GM23338 (cell line): Measurements from ENCODE around the gene MFSD11. TPM values are rescaled to one million over a fixed set of nuclear protein-coding genes. Genes with fewer than 3 reads are reported as not detected.
A peak's percentile ranks its signal among the peaks of the same experiment; 100 is the strongest.

Experiments
- ATAC-seq: fragments of 200-7000 bp; cut with Tn5 transposase; 3 replicates; pipeline ENCODE4 v1.9.1; 2020
- DNase-seq: peaks from one replicate; pipeline ENCODE4 v3.0.0-alpha.2; 2015; ENCODE audit warnings: low spot score
- H2AFZ ChIP-seq: fragments of 200-600 bp; sonication (generic); 2 replicates; pipeline ENCODE4 v1.8.0; 2016; ENCODE audit warnings: antibody characterized with exemption, mild to moderate bottlenecking, moderate library complexity
- H3F3A ChIP-seq: fragments of 200-600 bp; sonication (generic); replicated peaks from 2 replicates; pipeline ENCODE4 v1.8.0; 2017; ENCODE audit warnings: antibody characterized with exemption, mixed run types, low read depth
- H3K27ac ChIP-seq: fragments of 200-600 bp; sonication (generic); 2 replicates; pipeline ENCODE4 v1.6.1; 2016; ENCODE audit warnings: low read depth
- H3K27me3 ChIP-seq: fragments of 200-600 bp; sonication (generic); 2 replicates; pipeline ENCODE4 v1.8.0; 2016; ENCODE audit warnings: mild to moderate bottlenecking, mixed run types, moderate library complexity; ENCODE audit not compliant: insufficient read depth
- H3K36me3 ChIP-seq: fragments of 200-600 bp; sonication (generic); 2 replicates; pipeline ENCODE4 v1.8.0; 2016; ENCODE audit warnings: mild to moderate bottlenecking; ENCODE audit not compliant: insufficient read depth
- H3K4me1 ChIP-seq: fragments of 200-600 bp; sonication (generic); 2 replicates; pipeline ENCODE4 v1.8.0; 2016; ENCODE audit warnings: mild to moderate bottlenecking, moderate library complexity; ENCODE audit not compliant: insufficient read depth
- H3K4me2 ChIP-seq: fragments of 200-600 bp; sonication (generic); 2 replicates; pipeline ENCODE4 v1.7.1; 2017; ENCODE audit warnings: mixed run types
- H3K4me3 ChIP-seq: fragments of 200-600 bp; sonication (generic); 2 replicates; pipeline ENCODE4 v1.6.1; 2016; ENCODE audit warnings: mixed run types
- H3K79me2 ChIP-seq: fragments of 200-600 bp; sonication (generic); replicated peaks from 2 replicates; pipeline ENCODE4 v1.8.0; 2017; ENCODE audit warnings: mild to moderate bottlenecking; ENCODE audit not compliant: insufficient read depth
- H3K9me2 ChIP-seq: fragments of 200-600 bp; sonication (generic); 2 replicates; pipeline ENCODE4 v1.8.0; 2017; ENCODE audit not compliant: insufficient read depth
- H4K20me1 ChIP-seq: fragments of 200-600 bp; sonication (generic); replicated peaks from 2 replicates; pipeline ENCODE4 v1.8.0; 2017; ENCODE audit warnings: mild to moderate bottlenecking; ENCODE audit not compliant: insufficient read depth
- H3K27ac Mint-ChIP-seq: 2 replicates; pipeline ENCODE4 v1.8.0; 2020; ENCODE audit warnings: inconsistent platforms, mild to moderate bottlenecking, moderate library complexity, mixed read lengths
- H3K27me3 Mint-ChIP-seq: 3 replicates; pipeline ENCODE4 v1.8.0; 2022; ENCODE audit warnings: low read depth, mild to moderate bottlenecking, moderate library complexity, mixed read lengths, inconsistent platforms; ENCODE audit not compliant: insufficient read depth, poor library complexity
- H3K36me3 Mint-ChIP-seq: 3 replicates; pipeline ENCODE4 v1.8.0; 2021; ENCODE audit warnings: low read depth, mild to moderate bottlenecking, inconsistent platforms, moderate library complexity, mixed read lengths
- H3K4me1 Mint-ChIP-seq: 3 replicates; pipeline ENCODE4 v1.8.0; 2020; ENCODE audit warnings: mild to moderate bottlenecking, inconsistent platforms, mixed read lengths
- H3K4me3 Mint-ChIP-seq: 3 replicates; pipeline ENCODE4 v1.8.0; 2021; ENCODE audit warnings: moderate library complexity, mild to moderate bottlenecking, inconsistent platforms, mixed read lengths
- H3K9me3 Mint-ChIP-seq: 3 replicates; pipeline ENCODE4 v1.8.0; 2020; ENCODE audit warnings: moderate library complexity, mild to moderate bottlenecking, inconsistent platforms, mixed read lengths
- CTCF ChIP-seq, 2 experiments: fragments of 200-600 bp in 1 of 2; sonication (generic) in 1 of 2; conservative IDR thresholded peaks; 2 replicates each; pipeline versions ENCODE4 v1.5.1 to v1.6.1; 2016 to 2017; ENCODE audit warnings: antibody characterized with exemption in 2 of 2, low read depth in 2 of 2, mild to moderate bottlenecking in 2 of 2, moderate library complexity in 1 of 2
- ETS1 ChIP-seq: IDR thresholded peaks from 2 replicates; pipeline ENCODE4 v1.6.1; 2016; ENCODE audit warnings: antibody characterized with exemption
- EZH2 ChIP-seq: fragments of 200-600 bp; sonication (generic); IDR thresholded peaks from one replicate; pipeline ENCODE4 v1.8.0; 2017; ENCODE audit warnings: antibody characterized with exemption, mild to moderate bottlenecking, low read depth; ENCODE audit not compliant: unreplicated experiment
- NANOG ChIP-seq: IDR thresholded peaks from 2 replicates; pipeline ENCODE4 v1.6.1; 2016; ENCODE audit warnings: antibody characterized with exemption, borderline replicate concordance
- STAT1 ChIP-seq: IDR thresholded peaks from one replicate; pipeline ENCODE4 v1.6.1; 2016; ENCODE audit warnings: antibody characterized with exemption; ENCODE audit not compliant: unreplicated experiment
- ZNF114 ChIP-seq: fragments of 250-450 bp; sonication (Bioruptor Pico); IDR thresholded peaks from 2 replicates; pipeline ENCODE4 v1.5.0; 2020; ENCODE audit warnings: mild to moderate bottlenecking, moderate library complexity
- ZNF331 ChIP-seq: fragments of 250-450 bp; sonication (Bioruptor Pico); IDR thresholded peaks from 2 replicates; pipeline ENCODE4 v1.5.0; 2020; ENCODE audit warnings: low read depth, mild to moderate bottlenecking, moderate library complexity
- ZNF462 ChIP-seq: fragments of 250-450 bp; sonication (Bioruptor Pico); IDR thresholded peaks from 2 replicates; pipeline ENCODE4 v1.5.0; 2020; ENCODE audit warnings: mild to moderate bottlenecking, moderate library complexity
- polyA plus RNA-seq: library from polyadenylated mRNA; unstranded; fragments of >200 nt; fragmentation: Nextera tagmentation; extraction: Ambion mirVana; gene quantifications from 2 replicates; pipeline ENCODE4 v1.2.1, GENCODE V29; 2016
- total RNA-seq: library from RNA; depleted of rRNA; stranded (reverse); fragments of >200 nt; shearing (Covaris generic); gene quantifications from 2 replicates; pipeline ENCODE4 v1.2.3, GENCODE V29; 2014

MFSD11 gene
- total and polyA plus RNA-seq, 2 experiments from 2014 or later = 10.2 to 35.3 TPM

GRCh38 chr17:76734080-76734840 is 3.7 kb upstream of the MFSD11 start:
- H3F3A ChIP-seq = peaks cover 48% of the 10 kb centered on the region
- peaks cover 25% of the 10 kb centered on the region for H3K27me3 Mint-ChIP-seq
- H3K4me3 Mint-ChIP-seq = peak overlapping the region; percentile 99
- H3K79me2 ChIP-seq = peaks cover 63% of the 10 kb centered on the region
- H3K36me3 ChIP-seq = peaks cover 37% of the 10 kb centered on the region
- H3K27me3 ChIP-seq = no peaks in the 10 kb centered on the region
- H3K4me3 ChIP-seq = peak overlapping the region; percentile 97
- peaks cover 26% of the 10 kb centered on the region for H3K4me1 Mint-ChIP-seq
- peaks cover 12% of the 10 kb centered on the region; the same call in 1 of the 2 replicates for H3K4me1 ChIP-seq
- H3K9me3 Mint-ChIP-seq = peaks cover 9% of the 10 kb centered on the region; the same call in 2 of the 3 replicates
- H3K4me2 ChIP-seq = peak overlapping the region; percentile 99
- no peak for DNase-seq
- H3K9me2 ChIP-seq = no peaks in the 10 kb centered on the region
- H3K27ac ChIP-seq = peak overlapping the region; percentile 10; the same call in 1 of the 2 replicates
- H2AFZ ChIP-seq = no peak overlapping the region
- H3K27ac Mint-ChIP-seq = peak overlapping the region; percentile 83
- peaks cover 38% of the 10 kb centered on the region for H4K20me1 ChIP-seq
- no peak for TF ChIP-seq NANOG
- no peak for TF ChIP-seq ZNF331 (CRISPR knock-in tag)
- no peak for TF ChIP-seq CTCF (conservative IDR thresholded peaks at IDR 0.05; ENCODE audit: low read depth in 2 of 2)
- TF ChIP-seq ZNF114 (CRISPR knock-in tag) = no peak
- TF ChIP-seq STAT1 = no peak
- TF ChIP-seq ETS1 = no peak
- no peak for TF ChIP-seq EZH2
- TF ChIP-seq ZNF462 (CRISPR knock-in tag) = no peak
- no peak for ATAC-seq
- peaks cover 72% of the 10 kb centered on the region for H3K36me3 Mint-ChIP-seq
